ENCODE data around the gene UPK3A. TPM values are rescaled to one million over a fixed set of nuclear protein-coding genes. Genes with fewer than 3 reads are reported as not detected.
A peak's percentile ranks its signal among the peaks of the same experiment; 100 is the strongest.

Gene UPK3A
- total and polyA plus RNA-seq, 2 of the 8 experiments (the other 6 are each of a cell fraction or from before 2014, with no cell fraction given), result 0.35 to 1.7 TPM

DNA sequence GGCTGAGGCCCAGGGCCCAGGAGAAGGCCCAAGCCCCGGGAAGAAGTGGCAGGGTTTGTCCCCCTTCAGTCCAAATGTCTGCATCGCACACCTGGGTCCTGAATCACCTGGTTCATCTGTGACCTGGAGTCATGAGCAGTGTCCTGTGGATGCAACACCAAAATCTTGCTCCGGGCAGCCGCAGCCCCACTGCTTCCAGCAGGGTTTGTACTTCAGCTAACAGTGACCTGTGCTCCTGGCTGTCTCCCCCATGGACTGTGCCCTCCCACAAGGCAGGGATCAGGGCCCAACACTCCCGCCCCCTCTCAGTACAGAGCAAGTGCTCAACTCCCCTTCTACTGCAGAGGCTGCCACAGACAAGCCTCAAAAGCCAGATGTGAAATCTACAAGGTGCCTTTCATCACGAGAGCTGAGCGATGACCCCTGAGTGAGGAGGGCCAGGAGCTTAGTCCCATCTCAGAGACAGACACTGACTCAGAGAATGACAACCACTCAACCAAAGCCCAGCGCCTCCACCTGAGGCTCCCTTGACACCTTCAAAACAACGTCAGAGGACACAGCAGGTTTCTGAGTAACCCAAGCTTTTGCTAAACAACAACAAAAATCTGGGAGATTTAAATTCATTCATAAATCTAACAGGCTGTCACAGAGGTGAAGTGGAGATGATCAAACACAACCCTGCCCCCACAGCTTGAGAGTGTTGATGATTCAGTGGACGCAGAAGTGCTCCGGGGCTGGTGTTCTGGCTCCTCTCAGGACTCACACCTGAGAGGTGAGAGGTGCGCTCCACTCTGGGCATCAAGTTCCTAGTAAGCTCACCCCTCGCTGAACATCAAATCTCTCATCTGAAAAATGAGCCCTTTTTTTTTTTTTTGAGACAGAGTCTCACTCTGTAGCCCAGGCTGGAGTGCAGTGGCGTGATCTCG is 47.4 kb upstream of the UPK3A start:
- Histone ChIP-seq H3K56ac (replicated peaks; ENCODE audit: insufficient read length, low read depth, low read length) (no peak overlapping the region), H2BK120ac (replicated peaks; ENCODE audit: low read depth, low read length) (no peak overlapping the region), H2AK5ac (ENCODE audit: low read depth, low read length) (no peak overlapping the region), H2BK20ac (ENCODE audit: low read length) (no peak overlapping the region), H3K4me3 (ENCODE audit: extremely low read depth in 1 of 4, insufficient read depth in 2 of 4, low read depth in 3 of 4, low read length in 4 of 4) (no peak overlapping the region), H3K27me3 (replicated peaks in 1 of 4; ENCODE audit: control insufficient read depth in 3 of 4, extremely low read depth in 1 of 4, insufficient read depth in 3 of 4, low read length in 3 of 4) (peaks cover 0 to 7% (median 3%) of the 10 kb centered on the region in 4 experiments; a peak in 4 of 7 replicates), H3K36me3 (ENCODE audit: control insufficient read depth in 2 of 4, insufficient read depth in 4 of 4, low read length in 3 of 4) (no peaks in the 10 kb centered on the region), H3K4ac (replicated peaks; ENCODE audit: insufficient read length, low read depth, low read length) (no peak overlapping the region), H3K9ac (replicated peaks in 1 of 4; ENCODE audit: extremely low read depth in 1 of 4, low read depth in 3 of 4, low read length in 3 of 4) (no peak overlapping the region), H3K18ac (ENCODE audit: extremely low read depth, low read length) (no peak overlapping the region), H2AFZ (ENCODE audit: low read length) (no peak overlapping the region), H3K9me3 (ENCODE audit: insufficient read depth in 2 of 2, low read depth in 1 of 2, low read length in 1 of 2) (no peaks in the 10 kb centered on the region), H3K4me1 (replicated peaks in 1 of 4; ENCODE audit: control insufficient read depth in 3 of 4, insufficient read depth in 4 of 4, low read length in 3 of 4) (peaks cover 3 to 19% (median 15%) of the 10 kb centered on the region in 4 experiments; a peak in 6 of 7 replicates), H4K91ac (replicated peaks; ENCODE audit: insufficient read length, low read length) (no peak overlapping the region), H2BK15ac (ENCODE audit: low read length) (no peak overlapping the region), H3K79me1 (ENCODE audit: low read depth, low read length) (peaks cover 2% of the 10 kb centered on the region; the same call in 1 of the 2 replicates), H4K8ac (ENCODE audit: extremely low read depth, insufficient read depth, low read length) (peak overlapping the region; percentile 73; the same call in 1 of the 2 replicates), H3K79me2 (ENCODE audit: control insufficient read depth in 1 of 2, insufficient read depth in 2 of 2, low read length in 2 of 2) (peaks cover 0 to 3% of the 10 kb centered on the region in 2 experiments; a peak in 1 of 4 replicates), H3K4me2 (ENCODE audit: insufficient read depth in 1 of 2, low read depth in 2 of 2, low read length in 2 of 2) (no peak overlapping the region), H3K23me2 (ENCODE audit: low read depth, low read length) (peaks cover 11% of the 10 kb centered on the region), H4K5ac (ENCODE audit: insufficient read length, low read depth, low read length) (no peak overlapping the region), H2BK5ac (ENCODE audit: low read depth, low read length) (0 out of 2 replicates have a peak overlapping the region, but pooled peaks have one; percentile 12), H3K23ac (ENCODE audit: insufficient read length) (no peak overlapping the region), H3K14ac (ENCODE audit: insufficient read length) (no peak overlapping the region), H2BK12ac (ENCODE audit: low read depth, low read length) (no peak overlapping the region), H4K20me1 (replicated peaks in 1 of 2; ENCODE audit: control insufficient read depth in 1 of 2, insufficient read depth in 2 of 2, low read length in 2 of 2) (peaks cover 9 to 14% of the 10 kb centered on the region in 2 experiments), H3K27ac (ENCODE audit: low read depth, low read length) (no peak overlapping the region)
- 93% methylated on average over 13 of the region's 15 CpGs; no CpG with 5 or more reads in 1 of the 2 experiments for WGBS, 2 experiments (ENCODE audit: extremely low coverage in 1 of 2, insufficient coverage in 1 of 2, insufficient read length in 1 of 2, insufficient replicate concordance in 2 of 2, low coverage in 1 of 2, low lambda C conversion rate in 2 of 2, missing lambda C conversion rate in 1 of 2)
- ChIA-PET POLR2A (ENCODE audit: partially characterized antibody) (interaction anchor here (0.5 to 3.1 kb wide), 5 partner anchors 11 to 1476 kb away, joined by 3 to 10 read pairs (median 4); no protein-coding TSS in a partner anchor), CTCF (ENCODE audit: partially characterized antibody) (interaction anchor here (0.6 to 4.9 kb wide), 3 partner anchors 26 to 53 kb away, joined by 3 to 25 read pairs (median 4); no protein-coding TSS in a partner anchor)
- FAIRE-seq, result no peak
- DNase-seq (ENCODE audit: low read depth in 1 of 2, low spot score in 2 of 2), result no peak
- TF ChIP-seq SAP30 (IDR thresholded peaks at IDR 0.05; ENCODE audit: insufficient read depth, insufficient replicate concordance, low read length) (no peak), TBP (IDR thresholded peaks at IDR 0.05; ENCODE audit: low read depth, low read length) (no peak), EZH2 (IDR thresholded peaks at IDR 0.05; ENCODE audit: low read depth, low read length, severe bottlenecking) (no peak), BCL11A (IDR thresholded peaks at IDR 0.05; ENCODE audit: low read depth in 2 of 2, low read length in 2 of 2) (no peak), HDAC2 (IDR thresholded peaks at IDR 0.05; ENCODE audit: borderline replicate concordance in 1 of 2, low read depth in 2 of 2, low read length in 2 of 2) (no peak), BACH1 (IDR thresholded peaks at IDR 0.05; ENCODE audit: low read length) (no peak), POU5F1 (IDR thresholded peaks at IDR 0.05; ENCODE audit: low read depth, low read length) (no peak), SUZ12 (IDR thresholded peaks at IDR 0.05; ENCODE audit: low read length) (no peak), CBX5 (IDR thresholded peaks at IDR 0.05; ENCODE audit: low read depth, low read length) (no peak), RXRA (IDR thresholded peaks at IDR 0.05; ENCODE audit: insufficient read depth, low read depth, low read length) (no peak), JUND (IDR thresholded peaks at IDR 0.05; ENCODE audit: low read length) (no peak)
